H9 (cell line): Measurements from ENCODE around the gene TXNDC9. TPM values are rescaled to one million over a fixed set of nuclear protein-coding genes. Genes with fewer than 3 reads are reported as not detected.
A peak's percentile ranks its signal among the peaks of the same experiment; 100 is the strongest.
"Not testable (repeated sequence)": the region's sequence is repeated elsewhere in the genome, so short reads cannot be mapped to it uniquely, and the experiment has no call there.

Source experiments
- DNase-seq: peaks from one replicate; pipeline ENCODE4 v3.0.0-alpha.2; 2017
- H2AFZ ChIP-seq: one replicate; pipeline ENCODE4 v1.6.1; 2013; ENCODE audit warnings: mild to moderate bottlenecking, low read length, control low read depth, moderate library complexity
- H2AK5ac ChIP-seq: 2 replicates; pipeline ENCODE4 v1.6.1; 2013; ENCODE audit warnings: low read length, control low read depth, mixed read lengths; ENCODE audit not compliant: insufficient read length
- H2BK120ac ChIP-seq: one replicate; pipeline ENCODE4 v1.6.1; 2013; ENCODE audit warnings: low read depth, mild to moderate bottlenecking, low read length, control low read depth, inconsistent platforms; ENCODE audit not compliant: poor library complexity, severe bottlenecking
- H2BK12ac ChIP-seq: 2 replicates; pipeline ENCODE4 v1.6.1; 2013; ENCODE audit warnings: low read length, control low read depth, mixed read lengths, low read depth; ENCODE audit not compliant: insufficient read length
- H2BK15ac ChIP-seq: 2 replicates; pipeline ENCODE4 v1.6.1; 2013; ENCODE audit warnings: low read depth, low read length, control low read depth
- H2BK20ac ChIP-seq: one replicate; pipeline ENCODE4 v1.6.1; 2013; ENCODE audit warnings: low read depth, mild to moderate bottlenecking, low read length, control low read depth, inconsistent platforms; ENCODE audit not compliant: poor library complexity, severe bottlenecking
- H2BK5ac ChIP-seq: 2 replicates; pipeline ENCODE4 v1.6.1; 2013; ENCODE audit warnings: low read length, control low read depth, mixed read lengths; ENCODE audit not compliant: insufficient read length
- H3K14ac ChIP-seq: 2 replicates; pipeline ENCODE4 v1.6.1; 2013; ENCODE audit warnings: low read length, control low read depth; ENCODE audit not compliant: insufficient read depth
- H3K18ac ChIP-seq: 2 replicates; pipeline ENCODE4 v1.6.1; 2013; ENCODE audit warnings: low read depth, mild to moderate bottlenecking, mixed read lengths, low read length, control low read depth; ENCODE audit not compliant: insufficient read length
- H3K23ac ChIP-seq: 2 replicates; pipeline ENCODE4 v1.6.1; 2013; ENCODE audit warnings: low read length, control low read depth, mixed read lengths, low read depth; ENCODE audit not compliant: insufficient read length
- H3K23me2 ChIP-seq: 2 replicates; pipeline ENCODE4 v1.6.1; 2013; ENCODE audit warnings: low read depth, mild to moderate bottlenecking, mixed read lengths, low read length, control low read depth; ENCODE audit not compliant: insufficient read length, poor library complexity, severe bottlenecking
- H3K27ac ChIP-seq: 2 replicates; pipeline ENCODE4 v1.5.1; 2013; ENCODE audit warnings: low read length, control low read depth, mixed read lengths, low read depth; ENCODE audit not compliant: insufficient read length
- H3K27me3 ChIP-seq: 2 replicates; pipeline ENCODE4 v1.6.1; 2013; ENCODE audit warnings: low read length, control low read depth, inconsistent platforms; ENCODE audit not compliant: insufficient read depth
- H3K4ac ChIP-seq: 2 replicates; pipeline ENCODE4 v1.6.1; 2013; ENCODE audit warnings: low read depth, mild to moderate bottlenecking, control low read depth, inconsistent platforms, low read length, moderate library complexity
- H3K4me1 ChIP-seq: 2 replicates; pipeline ENCODE4 v1.6.1; 2013; ENCODE audit warnings: low read length, control low read depth, inconsistent platforms; ENCODE audit not compliant: insufficient read depth
- H3K4me2 ChIP-seq: 2 replicates; pipeline ENCODE4 v1.6.1; 2013; ENCODE audit warnings: low read length, control low read depth, mixed read lengths; ENCODE audit not compliant: insufficient read length, insufficient read depth
- H3K56ac ChIP-seq: 2 replicates; pipeline ENCODE4 v1.6.1; 2013; ENCODE audit warnings: low read depth, mild to moderate bottlenecking, mixed read lengths, low read length, control low read depth; ENCODE audit not compliant: insufficient read length
- H3K79me1 ChIP-seq: 2 replicates; pipeline ENCODE4 v1.6.1; 2013; ENCODE audit warnings: low read depth, mild to moderate bottlenecking, moderate library complexity, low read length, control low read depth, inconsistent platforms; ENCODE audit not compliant: insufficient read depth, poor library complexity, severe bottlenecking
- H3K79me2 ChIP-seq: 2 replicates; pipeline ENCODE4 v1.6.1; 2013; ENCODE audit warnings: low read length, control low read depth, inconsistent platforms; ENCODE audit not compliant: insufficient read depth
- H3K9ac ChIP-seq: 2 replicates; pipeline ENCODE4 v1.6.1; 2013; ENCODE audit warnings: low read length, control low read depth, mixed read lengths; ENCODE audit not compliant: insufficient read length; ENCODE audit errors: extremely low read depth
- H3K9me3 ChIP-seq: one replicate; pipeline ENCODE4 v1.6.1; 2013; ENCODE audit warnings: low read depth, low read length, inconsistent platforms; ENCODE audit not compliant: control insufficient read depth
- H3T11ph ChIP-seq: one replicate; pipeline ENCODE4 v1.6.1; 2013; ENCODE audit warnings: mild to moderate bottlenecking, low read length, control low read depth, inconsistent platforms
- H4K20me1 ChIP-seq: one replicate; pipeline ENCODE4 v1.6.1; 2013; ENCODE audit not compliant: control insufficient read depth, insufficient read length, insufficient read depth
- H4K5ac ChIP-seq: 2 replicates; pipeline ENCODE4 v1.6.1; 2013; ENCODE audit warnings: low read depth, mild to moderate bottlenecking, mixed read lengths, low read length, control low read depth; ENCODE audit not compliant: insufficient read length
- H4K8ac ChIP-seq: replicated peaks from 2 replicates; pipeline ENCODE4 v1.6.1; 2013; ENCODE audit warnings: low read length, control low read depth, mixed read lengths, low read depth; ENCODE audit not compliant: insufficient read length
- H4K91ac ChIP-seq: 2 replicates; pipeline ENCODE4 v1.6.1; 2013; ENCODE audit warnings: low read depth, mild to moderate bottlenecking, moderate library complexity, mixed read lengths, low read length, control low read depth; ENCODE audit not compliant: insufficient read length
- H3K27ac Mint-ChIP-seq, 3 experiments: 2 replicates in 2 of 3; 3 replicates in 1 of 3; pipeline ENCODE4 v1.8.0; 2020 to 2021; ENCODE audit warnings: mixed read lengths in 3 of 3, mild to moderate bottlenecking in 1 of 3, moderate library complexity in 1 of 3
- H3K27me3 Mint-ChIP-seq: 2 replicates; pipeline ENCODE4 v1.8.0; 2021; ENCODE audit warnings: low read depth, mild to moderate bottlenecking, moderate library complexity, mixed read lengths
- H3K36me3 Mint-ChIP-seq, 3 experiments: 2 replicates in 2 of 3; 3 replicates in 1 of 3; pipeline ENCODE4 v1.8.0; 2020 to 2021; ENCODE audit warnings: low read depth in 3 of 3, mixed read lengths in 3 of 3; ENCODE audit not compliant: insufficient read depth in 1 of 3
- H3K4me1 Mint-ChIP-seq, 2 experiments: 2 replicates each; pipeline ENCODE4 v1.8.0; 2020; ENCODE audit warnings: mixed read lengths in 2 of 2
- H3K4me3 Mint-ChIP-seq, 2 experiments: 2 replicates in 1 of 2; 3 replicates in 1 of 2; pipeline ENCODE4 v1.8.0; 2020 to 2021; ENCODE audit warnings: mild to moderate bottlenecking in 2 of 2, mixed read lengths in 2 of 2, moderate library complexity in 1 of 2
- H3K9me3 Mint-ChIP-seq, 2 experiments: 2 replicates in 1 of 2; 3 replicates in 1 of 2; pipeline ENCODE4 v1.8.0; 2020; ENCODE audit warnings: mild to moderate bottlenecking in 2 of 2, mixed read lengths in 2 of 2, moderate library complexity in 1 of 2
- CTCF ChIP-seq: fragments of 200-600 bp; sonication (generic); conservative IDR thresholded peaks from 3 replicates; pipeline ENCODE4 v1.8.0; 2021; ENCODE audit warnings: antibody characterized with exemption, mild to moderate bottlenecking
- WGBS: extraction: QIAGEN DNeasy Blood & Tissue Kit; methylation state at CpG from one replicate; pipeline ENCODE4 v1.1.7; 2013; ENCODE audit warnings: missing lambda C conversion rate, low lambda C conversion rate, mixed read lengths; ENCODE audit not compliant: insufficient read length; ENCODE audit errors: extremely low coverage; 5-methylcytosine and 5-hydroxymethylcytosine counted together
- total RNA-seq: library from RNA; stranded (reverse); gene quantifications from 2 replicates; pipeline ENCODE4 v1.2.1, GENCODE V29; 2021

The TXNDC9 gene
- total RNA-seq, 1 experiment from 2014 or later = 37.7 TPM

GRCh38 chr2:99317161-99317872, 18.8 kb downstream of the TXNDC9 start:
- H4K8ac ChIP-seq = no peak overlapping the region
- H2AK5ac ChIP-seq = no peak overlapping the region
- no peak overlapping the region for H2BK5ac ChIP-seq
- no peak for TF ChIP-seq CTCF
- H3K14ac ChIP-seq = no peak overlapping the region
- no peak for DNase-seq
- H3K27ac Mint-ChIP-seq = no peak overlapping the region; a peak in 2 of 7 replicates
- no peak overlapping the region for H3K56ac ChIP-seq
- H3K4me2 ChIP-seq = no peak overlapping the region
- no peaks in the 10 kb centered on the region for H3K79me2 ChIP-seq
- H3K4me1 ChIP-seq = no peaks in the 10 kb centered on the region
- no peak overlapping the region for H3K4ac ChIP-seq
- no peak overlapping the region for H2BK12ac ChIP-seq
- no peak overlapping the region for H3K4me3 Mint-ChIP-seq
- H3K36me3 Mint-ChIP-seq = peaks cover 18 to 52% (median 47%) of the 10 kb centered on the region in 3 experiments
- H3K27me3 ChIP-seq = no peaks in the 10 kb centered on the region
- no peak overlapping the region for H2BK120ac ChIP-seq
- no peak overlapping the region for H2BK20ac ChIP-seq
- no peaks in the 10 kb centered on the region for H3K9me3 Mint-ChIP-seq
- H3T11ph ChIP-seq = no peak overlapping the region
- H4K20me1 ChIP-seq = no peaks in the 10 kb centered on the region
- no peak overlapping the region for H2BK15ac ChIP-seq
- H3K23me2 ChIP-seq = no peaks in the 10 kb centered on the region
- H3K23ac ChIP-seq = no peak overlapping the region
- H3K9me3 ChIP-seq = no peaks in the 10 kb centered on the region
- no peak overlapping the region for H4K91ac ChIP-seq
- no peak overlapping the region for H4K5ac ChIP-seq
- H2AFZ ChIP-seq = no peak overlapping the region
- no peaks in the 10 kb centered on the region for H3K4me1 Mint-ChIP-seq
- no peak overlapping the region for H3K18ac ChIP-seq
- no peaks in the 10 kb centered on the region for H3K27me3 Mint-ChIP-seq
- no peak overlapping the region for H3K9ac ChIP-seq
- no CpG with 5 or more reads among the region's 9 CpGs for WGBS
- no peaks in the 10 kb centered on the region for H3K79me1 ChIP-seq
- no peak overlapping the region for H3K27ac ChIP-seq

GRCh38 chr2:99301097-99301496, 35.0 kb downstream of the TXNDC9 start, which contains the start of gene LYG1:
TSS of gene LYG1 (minus strand) at chr2:99301197. CDS start at chr2:99295670, 5,527 bp downstream.
- peak within 1 kb of the TSS; percentile 14 for H3K9ac ChIP-seq
- not testable (repeated sequence) for H3K56ac ChIP-seq, H3K4ac ChIP-seq, H3K18ac ChIP-seq, H3K27me3 ChIP-seq, H2BK5ac ChIP-seq, H3K4me2 ChIP-seq, H4K20me1 ChIP-seq, H2BK120ac ChIP-seq, H2AK5ac ChIP-seq, H3T11ph ChIP-seq, H3K79me2 ChIP-seq, H4K8ac ChIP-seq, H3K4me3 Mint-ChIP-seq, H3K23me2 ChIP-seq, H3K27me3 Mint-ChIP-seq, H4K91ac ChIP-seq, DNase-seq, H3K14ac ChIP-seq, H2AFZ ChIP-seq, H3K79me1 ChIP-seq, H3K36me3 Mint-ChIP-seq, H3K9me3 ChIP-seq, H3K4me1 ChIP-seq, H3K9me3 Mint-ChIP-seq, H2BK15ac ChIP-seq, H4K5ac ChIP-seq, H2BK20ac ChIP-seq, H3K27ac Mint-ChIP-seq, H2BK12ac ChIP-seq, H3K27ac ChIP-seq, H3K4me1 Mint-ChIP-seq, H3K23ac ChIP-seq
- WGBS = no CpG with 5 or more reads among the region's 2 CpGs
